ENCODE measurements around the gene TAF4.

TAF4 gene

DNA sequence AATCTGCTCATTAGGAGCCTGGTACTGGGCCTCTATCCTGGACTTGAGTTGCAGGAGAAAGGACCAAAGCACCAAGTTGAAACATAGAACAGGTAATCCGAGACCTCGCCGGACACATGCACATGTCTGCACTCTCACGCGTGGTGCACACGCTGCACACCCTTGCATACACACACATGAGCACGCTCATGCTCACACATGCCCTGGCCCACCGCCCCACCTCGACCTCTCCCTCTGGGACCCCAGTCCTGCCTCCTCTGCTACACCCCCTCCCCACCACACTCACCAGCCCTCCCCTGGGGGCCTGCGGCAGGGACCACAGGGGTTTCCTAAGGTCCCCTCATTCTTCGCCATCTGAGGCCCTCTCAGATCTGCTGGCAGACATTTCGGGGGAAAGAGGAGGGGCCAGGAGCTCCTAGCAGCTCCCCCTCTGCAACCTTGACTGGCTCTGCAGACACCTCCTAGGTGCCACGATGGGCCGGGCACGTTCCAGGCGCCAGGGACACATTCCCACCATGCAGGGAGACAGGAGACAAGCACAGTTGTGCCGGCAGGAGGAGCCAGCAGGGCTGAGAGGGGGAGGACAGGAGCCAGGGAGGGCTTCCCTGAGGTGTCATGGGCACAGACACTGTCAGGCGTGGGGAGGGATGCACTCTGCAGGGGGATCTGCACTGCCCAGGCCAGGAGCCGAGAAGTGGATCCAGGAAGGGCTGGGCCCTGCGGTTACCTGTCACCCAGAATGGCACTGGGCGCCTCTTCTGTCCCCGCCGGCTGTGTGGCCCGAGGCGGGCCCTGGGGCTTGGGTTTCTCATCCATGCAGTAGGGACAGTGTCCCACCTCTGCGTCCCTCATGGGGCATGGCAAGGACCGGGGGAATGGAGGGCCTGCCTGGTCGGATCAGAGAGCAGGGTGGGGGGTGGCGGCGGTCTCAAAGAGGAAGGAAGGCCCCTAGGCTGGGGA, 31.0 kb upstream of the TAF4 start:
- H3K9me3 ChIP-seq: no peaks in the 10 kb centered on the region
- no peak overlapping the region for H3K27ac ChIP-seq
- H3K4me3 ChIP-seq (ENCODE audit: low read depth in 1 of 2, low read length in 1 of 2): no peak overlapping the region
- no peaks in the 10 kb centered on the region for H3K36me3 ChIP-seq
- no peaks in the 10 kb centered on the region for H3K4me1 ChIP-seq (ENCODE audit: control insufficient read depth in 1 of 2, insufficient read depth in 1 of 2, low read depth in 1 of 2, low read length in 1 of 2)
- TF ChIP-seq, protein P1, sequence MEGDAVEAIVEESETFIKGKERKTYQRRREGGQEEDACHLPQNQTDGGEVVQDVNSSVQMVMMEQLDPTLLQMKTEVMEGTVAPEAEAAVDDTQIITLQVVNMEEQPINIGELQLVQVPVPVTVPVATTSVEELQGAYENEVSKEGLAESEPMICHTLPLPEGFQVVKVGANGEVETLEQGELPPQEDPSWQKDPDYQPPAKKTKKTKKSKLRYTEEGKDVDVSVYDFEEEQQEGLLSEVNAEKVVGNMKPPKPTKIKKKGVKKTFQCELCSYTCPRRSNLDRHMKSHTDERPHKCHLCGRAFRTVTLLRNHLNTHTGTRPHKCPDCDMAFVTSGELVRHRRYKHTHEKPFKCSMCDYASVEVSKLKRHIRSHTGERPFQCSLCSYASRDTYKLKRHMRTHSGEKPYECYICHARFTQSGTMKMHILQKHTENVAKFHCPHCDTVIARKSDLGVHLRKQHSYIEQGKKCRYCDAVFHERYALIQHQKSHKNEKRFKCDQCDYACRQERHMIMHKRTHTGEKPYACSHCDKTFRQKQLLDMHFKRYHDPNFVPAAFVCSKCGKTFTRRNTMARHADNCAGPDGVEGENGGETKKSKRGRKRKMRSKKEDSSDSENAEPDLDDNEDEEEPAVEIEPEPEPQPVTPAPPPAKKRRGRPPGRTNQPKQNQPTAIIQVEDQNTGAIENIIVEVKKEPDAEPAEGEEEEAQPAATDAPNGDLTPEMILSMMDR (IDR thresholded peaks at IDR 0.05): no peak
- no peaks in the 10 kb centered on the region for H3K27me3 ChIP-seq

DNA sequence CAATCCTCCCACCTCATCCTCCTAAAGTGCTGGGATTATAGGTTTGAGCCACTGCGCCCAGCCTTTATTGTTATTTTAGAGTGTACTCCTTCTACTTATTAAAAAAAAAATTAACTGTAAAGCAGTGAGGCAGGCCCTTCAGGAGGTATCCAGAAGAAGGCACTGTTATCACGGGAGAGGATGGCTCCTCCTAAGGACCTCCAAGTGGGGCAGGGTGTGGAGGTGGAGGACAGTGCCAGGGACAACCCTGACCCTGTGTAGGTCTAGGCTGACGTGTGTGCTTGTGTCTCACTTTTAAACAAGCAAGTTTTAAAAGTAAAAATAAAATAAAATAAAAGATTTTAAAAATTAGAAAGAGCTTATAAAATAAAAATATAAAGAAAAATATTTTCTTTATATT, 23.7 kb upstream of the TAF4 start:
- H3K27me3 ChIP-seq: peaks cover 51% of the 10 kb centered on the region
- no peaks in the 10 kb centered on the region for H3K9me3 ChIP-seq
- no peak overlapping the region for H3K4me3 ChIP-seq (ENCODE audit: low read depth in 1 of 2, low read length in 1 of 2)
- TF ChIP-seq, protein P1 (IDR thresholded peaks at IDR 0.05): no peak
- no peaks in the 10 kb centered on the region for H3K36me3 ChIP-seq
- H3K4me1 ChIP-seq (ENCODE audit: control insufficient read depth in 1 of 2, insufficient read depth in 1 of 2, low read depth in 1 of 2, low read length in 1 of 2): no peaks in the 10 kb centered on the region
- no peak overlapping the region for H3K27ac ChIP-seq

DNA sequence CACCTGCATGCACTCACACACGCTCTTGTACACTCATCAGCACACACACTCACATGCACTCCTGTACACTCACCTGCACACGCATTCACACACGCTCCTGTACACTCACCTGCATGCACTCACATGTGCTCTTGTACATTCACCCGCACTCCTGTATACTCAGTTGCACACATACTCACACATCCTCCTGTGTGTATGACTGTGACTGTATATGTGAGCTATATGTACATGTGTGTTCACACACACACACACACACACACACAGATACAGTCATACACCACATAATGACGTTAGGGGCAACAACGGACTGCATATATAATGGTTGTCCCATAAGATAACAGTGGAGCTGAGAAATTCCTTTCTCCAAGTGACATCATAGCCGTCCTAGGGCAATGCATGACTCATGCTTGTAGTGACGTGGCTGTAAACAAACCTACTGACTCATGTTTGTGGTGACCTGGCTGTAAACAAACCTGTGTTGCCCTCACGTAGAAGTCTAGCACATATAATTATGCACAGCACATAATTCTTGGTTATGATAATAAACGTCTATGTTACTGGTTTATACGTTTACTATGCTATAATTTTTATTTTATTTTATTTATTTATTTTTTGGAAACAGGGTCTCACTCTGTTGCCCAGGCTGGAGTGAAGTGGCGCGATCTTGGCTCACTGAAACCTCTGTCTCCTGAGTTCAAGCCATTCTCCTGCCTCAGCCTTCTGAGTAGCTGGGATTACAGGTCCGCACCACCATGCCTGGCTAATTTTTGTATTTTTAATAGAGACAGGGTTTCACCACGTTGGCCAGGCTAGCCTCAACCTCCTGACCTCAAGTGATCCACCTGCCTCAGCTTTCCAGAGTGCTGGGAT, 22.8 kb upstream of the TAF4 start:
- Histone ChIP-seq H3K9me3 (no peaks in the 10 kb centered on the region), H3K4me1 (ENCODE audit: control insufficient read depth in 1 of 2, insufficient read depth in 1 of 2, low read depth in 1 of 2, low read length in 1 of 2) (no peaks in the 10 kb centered on the region), H3K27me3 (peaks cover 54% of the 10 kb centered on the region), H3K4me3 (ENCODE audit: low read depth in 1 of 2, low read length in 1 of 2) (no peak overlapping the region), H3K36me3 (no peaks in the 10 kb centered on the region), H3K27ac (no peak overlapping the region)
- TF ChIP-seq, protein P1 (IDR thresholded peaks at IDR 0.05): no peak

DNA sequence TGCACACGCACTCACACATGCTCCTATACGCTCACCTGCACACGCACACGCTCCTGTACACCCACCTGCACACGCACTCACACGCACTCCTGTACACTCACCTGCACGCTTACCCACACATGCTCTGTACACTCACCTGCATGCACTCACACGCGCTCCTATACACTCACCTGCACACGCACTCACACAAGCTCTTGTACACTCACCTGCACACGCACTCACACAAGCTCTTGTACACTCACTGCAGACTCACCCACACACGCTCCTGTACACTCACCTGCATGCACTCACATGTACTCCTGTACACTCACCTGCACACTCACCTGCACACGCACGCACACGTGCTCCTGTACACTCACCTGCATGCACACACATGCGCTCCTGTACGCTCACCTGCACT, 22.0 kb upstream of the TAF4 start:
- H3K27ac ChIP-seq: no peak overlapping the region
- TF ChIP-seq, protein P1 (IDR thresholded peaks at IDR 0.05): no peak
- peaks cover 54% of the 10 kb centered on the region for H3K27me3 ChIP-seq
- no peaks in the 10 kb centered on the region for H3K4me1 ChIP-seq (ENCODE audit: control insufficient read depth in 1 of 2, insufficient read depth in 1 of 2, low read depth in 1 of 2, low read length in 1 of 2)
- no peak overlapping the region for H3K4me3 ChIP-seq (ENCODE audit: low read depth in 1 of 2, low read length in 1 of 2)
- H3K9me3 ChIP-seq: no peaks in the 10 kb centered on the region
- no peaks in the 10 kb centered on the region for H3K36me3 ChIP-seq

DNA sequence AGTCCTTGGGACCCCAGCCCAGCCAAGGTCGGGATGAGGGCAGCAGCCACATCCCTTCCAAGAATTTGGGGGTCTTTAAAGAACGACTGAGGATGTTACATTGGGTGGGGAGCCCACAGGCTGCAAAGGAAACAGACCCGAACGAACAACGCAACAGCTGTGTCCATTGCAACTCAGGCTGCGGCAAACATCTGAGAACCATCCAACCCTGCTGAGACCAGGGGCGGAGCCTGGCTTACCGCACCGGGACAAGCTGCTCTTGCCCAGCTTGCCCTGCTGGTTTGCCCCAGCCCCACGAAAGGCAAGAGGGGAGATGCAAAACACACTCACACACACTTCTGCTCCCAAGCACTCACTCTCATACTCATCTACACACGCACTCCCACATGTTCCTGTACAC, 21.5 kb upstream of the TAF4 start:
- H3K4me3 ChIP-seq (ENCODE audit: low read depth in 1 of 2, low read length in 1 of 2): no peak overlapping the region
- peaks cover 54% of the 10 kb centered on the region for H3K27me3 ChIP-seq
- H3K27ac ChIP-seq: no peak overlapping the region
- TF ChIP-seq, protein P1 (IDR thresholded peaks at IDR 0.05): no peak
- no peaks in the 10 kb centered on the region for H3K4me1 ChIP-seq (ENCODE audit: control insufficient read depth in 1 of 2, insufficient read depth in 1 of 2, low read depth in 1 of 2, low read length in 1 of 2)
- no peaks in the 10 kb centered on the region for H3K9me3 ChIP-seq
- H3K36me3 ChIP-seq: no peaks in the 10 kb centered on the region

Measured in neutrophil (primary cell).